Measurements from ENCODE around the gene SKOR2.

DNA sequence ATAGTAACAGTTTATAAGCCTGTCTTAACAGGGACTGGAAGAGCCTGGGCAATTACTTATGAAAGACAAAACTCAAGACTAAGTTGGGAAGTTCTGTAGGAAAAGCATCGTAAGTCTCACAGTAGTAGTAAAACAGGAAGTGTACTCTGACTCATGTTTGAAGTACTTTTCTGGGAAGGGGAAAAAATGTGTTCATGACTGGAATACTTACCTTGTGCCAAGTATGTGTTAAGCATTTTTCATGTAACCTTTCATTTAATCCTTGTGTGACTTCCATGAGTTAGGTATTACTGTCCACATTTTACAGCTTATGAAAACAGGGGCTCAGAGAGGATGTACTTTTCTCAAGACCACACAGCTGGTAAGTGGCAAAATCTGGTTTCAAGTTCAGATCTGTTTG is 13.7 kb upstream of the SKOR2 start:
- TF ChIP-seq, protein P1, sequence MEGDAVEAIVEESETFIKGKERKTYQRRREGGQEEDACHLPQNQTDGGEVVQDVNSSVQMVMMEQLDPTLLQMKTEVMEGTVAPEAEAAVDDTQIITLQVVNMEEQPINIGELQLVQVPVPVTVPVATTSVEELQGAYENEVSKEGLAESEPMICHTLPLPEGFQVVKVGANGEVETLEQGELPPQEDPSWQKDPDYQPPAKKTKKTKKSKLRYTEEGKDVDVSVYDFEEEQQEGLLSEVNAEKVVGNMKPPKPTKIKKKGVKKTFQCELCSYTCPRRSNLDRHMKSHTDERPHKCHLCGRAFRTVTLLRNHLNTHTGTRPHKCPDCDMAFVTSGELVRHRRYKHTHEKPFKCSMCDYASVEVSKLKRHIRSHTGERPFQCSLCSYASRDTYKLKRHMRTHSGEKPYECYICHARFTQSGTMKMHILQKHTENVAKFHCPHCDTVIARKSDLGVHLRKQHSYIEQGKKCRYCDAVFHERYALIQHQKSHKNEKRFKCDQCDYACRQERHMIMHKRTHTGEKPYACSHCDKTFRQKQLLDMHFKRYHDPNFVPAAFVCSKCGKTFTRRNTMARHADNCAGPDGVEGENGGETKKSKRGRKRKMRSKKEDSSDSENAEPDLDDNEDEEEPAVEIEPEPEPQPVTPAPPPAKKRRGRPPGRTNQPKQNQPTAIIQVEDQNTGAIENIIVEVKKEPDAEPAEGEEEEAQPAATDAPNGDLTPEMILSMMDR (IDR thresholded peaks at IDR 0.05 in 2 of 3, conservative IDR thresholded peaks at IDR 0.05 in 1 of 3; ENCODE audit: borderline replicate concordance in 1 of 3, insufficient read depth in 1 of 3, low read depth in 2 of 3, low read length in 2 of 3): no peak
- no peak for TF ChIP-seq POLR2A (IDR thresholded peaks at IDR 0.05; ENCODE audit: borderline replicate concordance, extremely low read depth, insufficient read depth, insufficient read length)

Measured in HCT116 (cell line).